Activated naive CD8-positive, alpha-beta T cell (primary cell): ENCODE measurements around the gene ARHGEF5.
A peak's percentile ranks its signal among the peaks of the same experiment; 100 is the strongest.
"Not testable (repeated sequence)": the region's sequence is repeated elsewhere in the genome, so short reads cannot be mapped to it uniquely, and the experiment has no call there.

Experiments used
- H3K27ac Mint-ChIP-seq: one replicate; pipeline ENCODE4 v1.8.0; 2021; ENCODE audit warnings: mixed read lengths
- H3K27me3 Mint-ChIP-seq: one replicate; pipeline ENCODE4 v1.8.0; 2021; ENCODE audit warnings: mixed read lengths
- H3K36me3 Mint-ChIP-seq: one replicate; pipeline ENCODE4 v1.8.0; 2021; ENCODE audit warnings: mixed read lengths
- H3K4me1 Mint-ChIP-seq: one replicate; pipeline ENCODE4 v1.8.0; 2021; ENCODE audit warnings: low read depth, mixed read lengths
- H3K4me3 Mint-ChIP-seq: one replicate; pipeline ENCODE4 v1.8.0; 2021; ENCODE audit warnings: mild to moderate bottlenecking, mixed read lengths
- H3K9me3 Mint-ChIP-seq: one replicate; pipeline ENCODE4 v1.8.0; 2021; ENCODE audit warnings: low read depth, mixed read lengths

The ARHGEF5 gene

DNA sequence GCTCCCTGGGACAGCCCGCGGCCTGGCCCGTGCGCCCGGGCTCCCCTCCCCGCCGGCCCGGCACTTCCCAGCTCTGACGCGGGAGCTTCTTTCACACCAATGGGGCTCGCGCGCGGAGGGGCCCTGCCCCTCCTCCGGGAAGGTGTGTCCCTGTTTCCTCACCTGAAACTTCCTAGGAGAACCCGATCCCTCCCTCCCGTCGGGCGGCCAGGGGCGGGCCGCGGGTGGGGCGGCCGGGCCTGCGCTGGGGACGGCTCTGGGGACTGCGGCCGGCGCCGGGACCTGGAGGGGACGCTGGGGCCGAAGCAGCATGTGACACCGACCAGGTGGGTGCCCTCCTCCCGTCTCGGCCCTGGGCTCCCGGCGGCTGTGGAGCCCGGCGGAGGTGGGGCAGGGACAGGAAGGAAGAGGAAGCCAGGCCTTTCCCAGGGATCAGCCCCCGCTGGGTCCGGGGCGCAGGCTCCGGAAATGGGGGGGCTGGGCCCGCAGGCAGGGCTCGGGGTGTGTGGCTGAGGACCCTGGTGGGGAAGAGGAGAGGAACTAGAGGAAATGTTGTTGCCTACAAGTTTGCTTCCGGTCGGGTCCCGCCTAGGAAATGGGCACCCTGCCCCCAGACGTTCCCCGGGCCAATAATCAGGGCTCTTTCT, at the start of gene ARHGEF5:
ARHGEF5 (plus strand) TSS at position 227 of the 647 bp plus-strand sequence. CDS start 7,268 bp downstream, outside the sequence.
- Mint-ChIP-seq H3K27ac (peak within 1 kb of the TSS; percentile 70), H3K4me3 (peak within 1 kb of the TSS; percentile 86), H3K4me1 (peaks cover 13% of the 10 kb centered on the region)
- not testable (repeated sequence) for H3K9me3 Mint-ChIP-seq, H3K36me3 Mint-ChIP-seq, H3K27me3 Mint-ChIP-seq

GRCh38 chr7:144309702-144310101, 45.5 kb upstream of the ARHGEF5 start:
- not testable (repeated sequence) for H3K4me3 Mint-ChIP-seq, H3K9me3 Mint-ChIP-seq, H3K27ac Mint-ChIP-seq, H3K4me1 Mint-ChIP-seq, H3K36me3 Mint-ChIP-seq, H3K27me3 Mint-ChIP-seq

DNA sequence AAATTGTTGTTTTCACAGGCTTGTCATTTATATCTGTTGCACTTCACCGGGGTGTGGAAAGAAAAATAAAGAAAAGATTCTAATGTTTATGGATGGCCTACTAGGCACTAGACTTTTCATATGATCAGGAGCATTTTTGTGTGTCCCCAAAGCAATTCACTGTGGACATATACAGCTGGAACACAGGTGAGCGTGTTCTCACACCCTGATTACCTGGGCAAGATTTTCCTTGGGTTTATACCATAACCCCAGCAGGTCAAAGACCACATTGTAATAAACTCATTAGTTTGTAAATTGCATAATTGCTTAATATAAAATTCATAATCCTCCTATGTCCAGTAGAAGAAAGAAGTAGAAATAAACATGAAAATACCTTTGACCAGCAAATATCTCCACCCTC, 44.0 kb upstream of the ARHGEF5 start:
- H3K27ac Mint-ChIP-seq, H3K36me3 Mint-ChIP-seq, H3K4me3 Mint-ChIP-seq, H3K9me3 Mint-ChIP-seq, H3K27me3 Mint-ChIP-seq, H3K4me1 Mint-ChIP-seq: not testable (repeated sequence)

DNA sequence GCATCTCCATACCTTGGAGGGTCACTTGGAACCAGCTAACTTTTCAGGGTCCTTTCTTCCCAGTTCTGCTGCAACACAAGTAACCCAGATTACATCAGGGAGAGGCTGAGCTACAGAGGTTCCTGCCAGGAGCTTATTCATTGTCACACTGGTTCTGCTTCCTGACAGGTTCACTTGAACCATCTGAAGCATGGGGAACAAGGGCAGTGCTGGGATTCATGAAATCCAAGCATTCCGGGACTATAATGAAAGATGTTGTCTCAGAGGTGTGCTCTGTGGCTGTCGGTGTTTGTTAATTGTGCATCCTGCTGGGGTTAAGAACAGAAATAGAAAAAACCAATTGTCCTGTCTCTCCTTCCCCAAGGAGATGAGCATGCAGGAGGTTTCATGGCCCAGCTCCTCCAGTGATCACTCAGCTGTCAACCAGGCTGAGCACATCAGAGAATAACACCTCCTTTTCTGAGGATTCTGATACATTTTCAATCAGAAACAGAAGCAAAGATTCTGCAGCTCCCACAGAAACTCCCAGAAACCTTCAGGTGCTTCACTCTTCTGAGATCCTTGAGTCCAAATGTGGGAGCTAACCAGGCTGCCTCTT, 43.2 kb upstream of the ARHGEF5 start, which contains the start of gene OR2A1:
OR2A1 (plus strand) TSS at position 548 of the 598 bp plus-strand sequence. CDS start 5,706 bp downstream, outside the sequence.
- H3K9me3 Mint-ChIP-seq, H3K27ac Mint-ChIP-seq, H3K4me3 Mint-ChIP-seq, H3K4me1 Mint-ChIP-seq, H3K27me3 Mint-ChIP-seq, H3K36me3 Mint-ChIP-seq: not testable (repeated sequence)

DNA sequence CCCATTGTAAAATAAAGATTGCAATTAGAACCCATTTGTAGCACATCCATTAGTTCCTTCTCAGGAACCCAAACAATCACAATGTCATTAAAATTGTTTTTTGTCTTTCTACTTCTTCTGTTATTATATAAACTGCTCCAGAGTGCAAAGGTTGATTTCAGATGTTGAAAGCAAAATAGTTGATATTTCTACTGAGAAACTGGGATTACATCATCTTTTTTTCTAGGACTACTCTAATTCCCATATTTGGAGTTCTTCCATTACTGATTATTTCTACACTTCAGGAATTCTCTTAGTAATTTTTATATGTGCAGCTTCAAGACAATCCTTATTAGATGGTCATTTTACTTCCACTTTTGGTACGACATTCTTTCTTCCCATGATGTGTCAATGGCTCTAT, 37.7 kb upstream of the ARHGEF5 start:
- H3K27me3 Mint-ChIP-seq, H3K36me3 Mint-ChIP-seq, H3K27ac Mint-ChIP-seq, H3K9me3 Mint-ChIP-seq, H3K4me1 Mint-ChIP-seq, H3K4me3 Mint-ChIP-seq: not testable (repeated sequence)

- H3K27me3 Mint-ChIP-seq, H3K4me1 Mint-ChIP-seq, H3K27ac Mint-ChIP-seq, H3K4me3 Mint-ChIP-seq, H3K36me3 Mint-ChIP-seq, H3K9me3 Mint-ChIP-seq: not testable (repeated sequence)
These were observed 35.7 kb upstream of the ARHGEF5 start for GRCh38 chr7:144319547-144319946.

DNA sequence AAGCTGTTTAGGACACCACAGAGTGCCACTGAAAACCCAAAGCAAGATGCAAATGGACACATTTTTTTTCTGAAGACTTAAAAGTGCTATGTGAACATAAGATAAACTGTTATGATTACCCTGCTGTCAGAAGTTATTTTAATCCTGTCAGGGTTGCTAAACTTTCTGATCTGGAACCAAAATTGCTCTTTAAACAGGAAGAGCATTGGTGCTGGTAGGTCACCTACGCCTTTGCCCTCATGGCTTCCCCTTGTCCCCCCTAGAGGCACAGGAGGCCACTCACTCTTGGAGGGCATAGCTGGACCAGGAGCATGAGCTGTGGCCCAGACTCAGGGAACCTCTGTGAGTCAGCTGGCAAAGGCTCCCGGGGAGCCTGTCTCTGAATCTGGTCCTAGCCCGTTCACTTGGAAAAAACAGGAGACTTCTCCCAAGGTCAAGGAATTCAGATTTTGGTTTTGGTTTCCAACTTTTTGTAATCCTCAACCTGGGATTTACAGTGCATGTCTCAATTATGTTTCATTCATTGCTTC, 33.5 kb upstream of the ARHGEF5 start:
- not testable (repeated sequence) for H3K27me3 Mint-ChIP-seq, H3K4me1 Mint-ChIP-seq, H3K9me3 Mint-ChIP-seq, H3K36me3 Mint-ChIP-seq, H3K27ac Mint-ChIP-seq, H3K4me3 Mint-ChIP-seq

- not testable (repeated sequence) for H3K27me3 Mint-ChIP-seq
These were observed 31.8 kb upstream of the ARHGEF5 start for GRCh38 chr7:144323359-144323758.

DNA sequence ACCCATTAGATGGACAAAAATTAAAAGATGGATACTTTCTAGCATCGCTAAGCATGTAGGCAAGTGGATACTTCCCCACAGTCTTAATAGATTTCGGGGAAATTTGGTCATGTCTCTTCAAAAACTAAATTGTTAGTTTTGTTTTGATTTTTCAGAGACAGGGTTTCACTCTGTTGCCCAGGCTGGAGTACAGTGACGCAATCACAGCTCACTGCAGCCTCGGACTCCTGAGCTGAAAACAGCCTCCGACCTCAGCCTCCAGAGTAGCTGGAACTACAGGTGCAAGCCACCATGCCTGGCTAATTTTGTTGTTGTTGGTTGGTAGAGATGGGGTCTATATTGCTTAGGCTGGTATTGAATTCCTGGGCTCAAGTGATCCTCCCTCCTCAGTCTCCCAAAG, 29.3 kb upstream of the ARHGEF5 start:
- not testable (repeated sequence) for H3K36me3 Mint-ChIP-seq, H3K27me3 Mint-ChIP-seq, H3K4me3 Mint-ChIP-seq, H3K27ac Mint-ChIP-seq, H3K9me3 Mint-ChIP-seq, H3K4me1 Mint-ChIP-seq

More at GRCh38 chr7:144323359-144323758, 31.8 kb upstream of the ARHGEF5 start:
- H3K36me3 Mint-ChIP-seq, H3K4me1 Mint-ChIP-seq, H3K27ac Mint-ChIP-seq, H3K4me3 Mint-ChIP-seq, H3K9me3 Mint-ChIP-seq: not testable (repeated sequence)

GRCh38 chr7:144330044-144330443, 25.2 kb upstream of the ARHGEF5 start:
- H3K36me3 Mint-ChIP-seq, H3K9me3 Mint-ChIP-seq, H3K4me3 Mint-ChIP-seq, H3K27me3 Mint-ChIP-seq, H3K4me1 Mint-ChIP-seq, H3K27ac Mint-ChIP-seq: not testable (repeated sequence)

- H3K27ac Mint-ChIP-seq, H3K4me1 Mint-ChIP-seq, H3K36me3 Mint-ChIP-seq, H3K9me3 Mint-ChIP-seq, H3K27me3 Mint-ChIP-seq, H3K4me3 Mint-ChIP-seq: not testable (repeated sequence)
These were observed 23.8 kb upstream of the ARHGEF5 start for GRCh38 chr7:144331221-144331995.

- H3K36me3 Mint-ChIP-seq, H3K9me3 Mint-ChIP-seq, H3K27ac Mint-ChIP-seq, H3K4me1 Mint-ChIP-seq, H3K27me3 Mint-ChIP-seq, H3K4me3 Mint-ChIP-seq: not testable (repeated sequence)
These were observed 23.3 kb upstream of the ARHGEF5 start for GRCh38 chr7:144331996-144332288.

GRCh38 chr7:144348625-144349024, 6.6 kb upstream of the ARHGEF5 start:
- not testable (repeated sequence) for H3K27me3 Mint-ChIP-seq, H3K36me3 Mint-ChIP-seq, H3K4me3 Mint-ChIP-seq, H3K4me1 Mint-ChIP-seq, H3K27ac Mint-ChIP-seq, H3K9me3 Mint-ChIP-seq

DNA sequence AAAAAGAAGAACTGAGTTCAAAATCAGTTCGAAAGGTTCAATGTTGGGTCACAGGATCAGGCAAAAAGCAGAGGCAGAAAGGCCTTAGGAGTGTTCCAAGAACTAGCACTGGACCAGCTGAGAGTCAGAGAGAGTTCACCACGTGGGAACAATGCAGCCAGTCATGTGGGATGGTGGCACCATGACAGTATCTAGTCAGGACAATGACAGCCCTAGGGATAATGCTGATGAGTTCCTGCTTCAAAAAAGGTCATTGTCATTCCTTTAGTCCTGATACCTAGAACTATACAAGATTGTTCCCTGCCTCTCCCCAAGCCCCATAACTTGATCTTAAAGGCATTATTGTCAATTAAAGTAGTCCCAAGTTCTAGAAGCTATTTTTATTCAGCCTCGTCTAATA, 3.5 kb upstream of the ARHGEF5 start:
- not testable (repeated sequence) for H3K36me3 Mint-ChIP-seq, H3K27ac Mint-ChIP-seq, H3K27me3 Mint-ChIP-seq, H3K4me3 Mint-ChIP-seq, H3K9me3 Mint-ChIP-seq
- H3K4me1 Mint-ChIP-seq: peaks cover 13% of the 10 kb centered on the region

DNA sequence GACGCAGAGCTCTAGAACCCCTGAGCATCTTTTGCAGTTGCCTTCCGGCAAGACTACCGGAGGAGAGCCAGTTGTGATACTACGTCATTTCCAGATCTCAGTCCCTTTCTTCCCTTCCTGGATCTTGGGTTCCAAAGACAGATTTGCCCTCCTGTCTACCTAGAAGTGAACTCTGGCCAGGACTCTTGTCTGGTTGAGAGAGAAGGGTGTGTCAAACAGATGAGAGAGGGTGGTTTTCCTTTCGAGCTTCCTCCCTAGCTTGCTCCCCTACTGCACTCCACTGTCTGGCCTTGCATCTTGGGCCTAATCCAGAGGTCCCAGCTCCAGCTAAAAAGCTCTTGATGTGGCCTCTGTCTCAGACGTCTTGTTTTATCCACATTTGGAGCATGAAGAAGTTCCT, 983 bp downstream of the ARHGEF5 start:
- not testable (repeated sequence) for H3K4me3 Mint-ChIP-seq, H3K9me3 Mint-ChIP-seq, H3K27me3 Mint-ChIP-seq, H3K27ac Mint-ChIP-seq, H3K36me3 Mint-ChIP-seq
- peaks cover 12% of the 10 kb centered on the region for H3K4me1 Mint-ChIP-seq

- H3K36me3 Mint-ChIP-seq, H3K4me3 Mint-ChIP-seq, H3K4me1 Mint-ChIP-seq, H3K9me3 Mint-ChIP-seq, H3K27ac Mint-ChIP-seq, H3K27me3 Mint-ChIP-seq: not testable (repeated sequence)
These were observed 1.7 kb downstream of the ARHGEF5 start for GRCh38 chr7:144356860-144357259.
